Measurements from ENCODE around the gene USP5.

GRCh38 chr12:6872073-6873048 lies 20.4 kb downstream of the USP5 start:
- peak; percentile 89 for TF ChIP-seq CTCF (IDR thresholded peaks at IDR 0.05; ENCODE audit: low read depth, low read length)
- TF ChIP-seq POLR2A (IDR thresholded peaks at IDR 0.05; ENCODE audit: extremely low read depth, insufficient read length), result peak; percentile 31
- TF ChIP-seq MAX (IDR thresholded peaks at IDR 0.05; ENCODE audit: low read depth, low read length), result peak; percentile 82

Data from NB4 (cell line).